Mucosa of rectum (tissue), 2 donors: ENCODE data around the gene KCNK4.

Source experiments
- H3K27ac ChIP-seq, 2 donors: one replicate each; pipeline ENCODE4 v1.7.0; 2013; ENCODE audit warnings: inconsistent platforms in 2 of 2, low read depth in 2 of 2, low read length in 2 of 2
- H3K27me3 ChIP-seq, 2 donors: one replicate each; pipeline ENCODE4 v1.7.0; 2013; ENCODE audit warnings: low read length in 2 of 2; ENCODE audit not compliant: control insufficient read depth in 2 of 2, insufficient read depth in 2 of 2
- H3K36me3 ChIP-seq, 2 donors: one replicate each; pipeline ENCODE4 v1.7.0; 2013; ENCODE audit warnings: low read length in 2 of 2; ENCODE audit not compliant: control insufficient read depth in 2 of 2, insufficient read depth in 2 of 2
- H3K4me1 ChIP-seq, 2 donors: one replicate each; pipeline ENCODE4 v1.7.0; 2013; ENCODE audit warnings: low read length in 2 of 2, mild to moderate bottlenecking in 1 of 2; ENCODE audit not compliant: control insufficient read depth in 2 of 2, insufficient read depth in 2 of 2
- H3K4me3 ChIP-seq, 2 donors: one replicate each; pipeline ENCODE4 v1.7.0; 2013; ENCODE audit warnings: low read length in 2 of 2
- H3K9ac ChIP-seq, 2 donors: one replicate each; pipeline ENCODE4 v1.7.0; 2013; ENCODE audit warnings: low read length in 2 of 2, low read depth in 1 of 2, mild to moderate bottlenecking in 1 of 2
- H3K9me3 ChIP-seq, 2 donors: one replicate each; pipeline ENCODE4 v1.7.0; 2013; ENCODE audit warnings: low read length in 2 of 2; ENCODE audit not compliant: control insufficient read depth in 2 of 2
- donor health status: healthy.
- donor health status: Normal muscosa, but diverticular disease.

KCNK4 gene

DNA sequence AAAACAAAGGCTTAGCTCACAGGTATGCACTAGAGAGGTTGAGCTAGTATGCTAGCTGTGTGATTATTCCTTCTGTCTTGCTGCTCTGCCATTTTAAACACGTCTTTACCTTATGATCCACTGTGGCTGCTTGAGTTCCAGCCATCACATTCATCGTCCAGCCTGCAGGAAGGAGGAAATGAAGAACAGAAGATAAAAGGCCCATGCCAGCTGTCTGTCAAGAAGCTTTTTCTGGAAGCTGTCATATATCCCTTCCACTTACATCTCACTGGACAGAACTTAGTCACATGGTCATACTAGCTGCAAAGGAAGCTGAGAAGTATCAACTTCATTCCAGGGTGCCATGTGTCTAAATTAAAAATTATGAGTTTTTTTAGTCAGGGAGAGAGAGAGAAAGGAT, 36.3 kb downstream of the KCNK4 start:
- no peak overlapping the region for H3K9ac ChIP-seq

DNA sequence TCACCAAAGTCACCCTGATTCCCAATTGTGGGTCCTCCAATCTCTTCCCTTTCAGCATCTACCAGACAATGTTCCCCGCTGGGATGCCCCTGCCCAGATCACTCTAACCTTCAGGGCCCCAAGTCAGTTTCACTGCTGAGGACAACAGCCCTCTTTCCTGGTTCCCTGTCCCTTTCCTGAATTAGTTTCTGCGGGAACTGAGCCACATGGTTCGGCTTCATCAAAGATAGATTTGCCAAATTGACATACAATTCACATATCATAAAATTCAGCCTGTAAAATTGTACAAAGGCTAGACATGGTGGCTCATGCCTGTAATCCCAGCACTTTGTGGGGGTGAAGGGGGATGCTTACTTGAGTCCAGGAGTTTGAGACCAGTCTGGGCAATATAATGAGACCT, 36.9 kb downstream of the KCNK4 start:
- Histone ChIP-seq H3K27ac (peak overlapping the region; percentile 78 to 80), H3K4me1 (peaks cover 33 to 37% of the 10 kb centered on the region in 2 donors), H3K9ac (no peak overlapping the region)

More for the DNA sequence above, 36.3 kb downstream of the KCNK4 start:
- Histone ChIP-seq H3K36me3 (peaks cover 5 to 10% of the 10 kb centered on the region in 2 donors), H3K9me3 (no peaks in the 10 kb centered on the region), H3K27ac (peak overlapping the region; percentile 78 to 80), H3K4me1 (peaks cover 37 to 40% of the 10 kb centered on the region in 2 donors), H3K4me3 (peak overlapping the region in 1 of 2 donors; percentile 19), H3K27me3 (no peaks in the 10 kb centered on the region)

DNA sequence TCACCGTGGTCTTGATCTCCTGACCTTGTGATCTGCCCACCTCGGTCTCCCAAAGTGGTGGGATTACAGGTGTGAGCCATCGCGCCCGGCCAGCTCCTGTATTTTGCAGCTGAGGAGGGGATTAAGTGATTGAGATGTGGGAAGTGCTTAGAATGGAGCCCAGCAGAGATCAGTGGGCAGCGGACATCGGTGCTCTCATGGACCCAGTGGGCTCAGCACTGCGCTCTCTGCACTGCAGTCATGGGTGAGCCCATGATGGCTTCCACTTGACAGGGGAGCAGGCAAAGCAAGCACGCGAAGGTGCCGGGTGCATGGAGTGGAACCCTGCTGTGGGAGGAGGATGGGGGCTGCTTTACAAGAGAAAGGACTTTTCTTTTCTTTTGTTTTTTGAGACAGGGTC, 39.8 kb downstream of the KCNK4 start:
- Histone ChIP-seq H3K9me3 (no peaks in the 10 kb centered on the region), H3K4me1 (peaks cover 28 to 41% of the 10 kb centered on the region in 2 donors), H3K9ac (peak overlapping the region in 1 of 2 donors; percentile 27), H3K27ac (peak overlapping the region in 1 of 2 donors; percentile 69), H3K36me3 (no peaks in the 10 kb centered on the region), H3K4me3 (no peak overlapping the region), H3K27me3 (no peaks in the 10 kb centered on the region)

More for the DNA sequence above, 36.9 kb downstream of the KCNK4 start:
- H3K4me3 ChIP-seq: peak overlapping the region in 1 of 2 donors; percentile 19
- H3K9me3 ChIP-seq: no peaks in the 10 kb centered on the region
- peaks cover under 1 to 4% of the 10 kb centered on the region in 2 donors for H3K36me3 ChIP-seq
- no peaks in the 10 kb centered on the region for H3K27me3 ChIP-seq

DNA sequence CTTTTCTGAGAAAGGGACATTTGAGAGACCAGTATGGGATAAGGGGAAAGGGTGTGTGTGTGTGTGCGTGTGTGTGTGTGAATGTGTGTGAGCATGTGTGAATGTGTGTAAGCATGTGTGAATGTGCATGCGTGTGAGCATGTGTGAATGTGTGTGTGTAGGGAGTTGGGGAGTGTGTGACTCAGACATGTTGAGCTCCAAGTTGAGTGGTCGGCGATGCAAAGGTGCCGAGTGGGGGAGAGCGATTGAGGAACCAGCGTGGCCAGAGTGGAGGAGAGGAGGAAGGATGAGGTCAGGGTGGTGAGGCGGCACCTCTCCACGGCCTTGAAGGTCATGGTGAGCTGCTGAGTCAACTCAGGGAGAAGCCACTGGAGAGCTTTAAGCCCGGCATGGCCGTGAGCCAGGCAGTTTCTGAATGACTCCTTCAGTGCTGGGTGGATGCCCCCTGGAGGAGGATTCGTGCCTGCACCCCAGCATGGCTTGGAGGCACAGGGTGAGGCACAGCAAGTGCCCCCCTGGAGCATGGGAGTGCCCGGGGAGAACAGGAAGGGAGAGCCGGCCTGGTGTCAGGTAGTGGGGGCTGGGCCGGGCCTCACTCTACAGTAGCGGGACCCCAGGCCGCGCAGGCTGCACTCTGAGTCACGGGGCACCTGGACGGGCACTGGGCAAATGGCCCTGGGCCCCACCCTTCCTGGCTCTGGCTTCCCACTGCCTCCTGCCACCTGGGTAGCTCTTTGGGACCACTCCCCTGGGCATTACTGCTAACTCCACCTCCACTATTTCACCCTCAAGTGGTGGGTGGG, 40.7 kb downstream of the KCNK4 start:
- Histone ChIP-seq H3K27me3 (no peaks in the 10 kb centered on the region), H3K9ac (peak overlapping the region; percentile 34 to 71), H3K36me3 (no peaks in the 10 kb centered on the region), H3K4me3 (peak overlapping the region; percentile 20 to 27), H3K27ac (peak overlapping the region; percentile 63 to 69), H3K9me3 (no peaks in the 10 kb centered on the region), H3K4me1 (peaks cover 28 to 38% of the 10 kb centered on the region in 2 donors)

DNA sequence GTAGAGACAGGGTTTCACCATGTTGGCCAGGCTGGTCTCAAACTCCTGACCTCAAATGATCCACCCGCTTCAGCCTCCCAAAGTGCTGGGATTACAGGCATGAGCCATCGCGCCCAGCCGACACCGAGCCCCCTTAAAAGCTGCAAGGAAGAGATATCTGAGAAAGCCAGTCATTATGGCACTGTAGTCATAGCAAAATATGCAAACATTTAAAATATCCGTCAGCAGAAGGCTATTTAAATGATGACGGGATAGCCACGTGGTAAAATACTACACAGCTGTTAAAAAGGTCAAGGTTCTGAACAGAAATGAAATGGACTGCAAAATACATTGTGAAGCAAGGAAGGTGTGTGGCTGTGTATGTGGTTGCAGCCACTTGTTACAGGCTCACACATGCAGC, 42.5 kb downstream of the KCNK4 start:
- Histone ChIP-seq H3K27me3 (no peaks in the 10 kb centered on the region), H3K9me3 (no peaks in the 10 kb centered on the region), H3K27ac (no peak overlapping the region), H3K36me3 (no peaks in the 10 kb centered on the region), H3K4me3 (no peak overlapping the region), H3K4me1 (peaks cover 23 to 29% of the 10 kb centered on the region in 2 donors), H3K9ac (no peak overlapping the region)

DNA sequence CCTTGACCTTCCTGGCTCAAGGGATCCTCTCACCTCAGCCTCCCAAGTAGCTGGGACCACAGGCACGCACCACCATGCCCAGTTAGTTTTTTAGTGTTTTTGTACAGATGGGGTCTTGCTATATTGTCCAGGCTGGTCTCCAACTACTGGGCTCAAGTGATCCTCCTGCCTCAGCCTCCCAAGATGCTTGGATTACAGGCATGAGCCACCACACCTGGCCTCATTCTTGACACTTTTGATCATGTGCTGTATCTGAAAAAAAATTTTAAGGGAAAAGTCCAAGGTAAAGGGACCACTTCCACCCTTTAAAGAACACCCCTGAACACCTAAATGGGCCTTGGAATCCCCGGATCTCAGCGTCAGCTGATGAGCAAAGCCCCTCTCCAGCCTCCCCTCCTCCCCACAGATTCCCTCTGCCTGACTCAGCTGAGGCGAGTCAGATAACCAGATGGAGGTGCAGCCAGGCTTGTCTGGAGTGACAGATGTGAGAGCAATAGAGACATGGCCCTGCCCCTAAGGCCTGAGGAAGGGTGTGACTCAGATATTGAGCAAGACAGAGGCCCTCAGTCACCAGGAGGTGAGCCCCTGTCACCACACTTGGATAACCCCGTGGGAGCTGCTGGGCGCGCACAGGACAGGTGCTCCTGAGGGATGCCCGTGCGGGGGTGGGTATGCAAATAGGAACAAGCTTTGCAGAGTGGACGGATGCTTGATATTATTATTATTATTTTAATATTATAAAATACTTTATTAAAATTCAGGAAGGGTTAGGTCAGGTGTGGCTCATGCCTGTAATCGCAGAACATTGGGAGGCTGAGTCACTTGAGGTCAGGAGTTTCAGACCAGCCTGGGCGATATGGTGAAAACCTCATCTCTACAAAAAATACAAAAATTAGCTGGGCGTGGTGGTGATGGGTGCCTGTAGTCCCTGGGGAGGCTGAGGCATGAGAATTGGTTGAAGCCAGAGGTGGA, 43.9 kb downstream of the KCNK4 start:
- Histone ChIP-seq H3K36me3 (no peaks in the 10 kb centered on the region), H3K9me3 (no peaks in the 10 kb centered on the region), H3K9ac (no peak overlapping the region), H3K27ac (peak overlapping the region; percentile 44 to 52), H3K4me1 (peaks cover 21 to 29% of the 10 kb centered on the region in 2 donors), H3K4me3 (no peak overlapping the region), H3K27me3 (no peaks in the 10 kb centered on the region)

DNA sequence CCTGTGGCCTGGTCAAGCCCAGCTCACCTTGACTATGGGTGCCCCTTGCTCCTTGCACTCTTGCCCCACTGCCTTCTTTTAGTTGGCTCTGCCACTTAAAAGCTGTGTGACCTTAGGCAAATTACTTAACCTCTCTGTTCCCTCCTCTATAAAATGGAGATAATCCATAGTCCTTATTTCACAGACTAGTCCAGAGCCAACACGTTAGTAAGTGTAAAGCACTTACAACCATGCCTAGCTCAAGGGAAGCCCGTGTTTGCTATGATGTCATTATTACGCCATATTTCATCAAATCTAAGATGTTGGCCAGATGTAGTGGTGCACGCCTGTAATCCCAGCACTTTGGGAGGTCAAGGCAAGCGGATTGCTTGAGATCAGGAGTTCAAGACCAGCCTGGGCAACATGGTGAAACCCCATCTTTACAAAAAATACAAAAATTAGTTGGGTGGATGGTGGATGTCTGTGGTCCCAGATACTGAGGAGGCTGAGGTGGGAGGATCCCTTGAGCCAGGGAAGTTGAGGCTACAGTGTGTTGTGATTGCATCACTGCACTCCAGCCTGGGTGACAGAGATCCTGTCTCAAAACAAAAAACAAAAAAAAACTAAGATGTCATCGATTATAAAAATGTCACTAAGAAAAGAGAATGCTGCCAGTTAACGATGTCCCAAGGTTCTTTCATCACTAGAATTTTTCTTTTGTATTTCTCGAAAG, 46.6 kb downstream of the KCNK4 start:
- Histone ChIP-seq H3K36me3 (no peaks in the 10 kb centered on the region), H3K27me3 (no peaks in the 10 kb centered on the region)

DNA sequence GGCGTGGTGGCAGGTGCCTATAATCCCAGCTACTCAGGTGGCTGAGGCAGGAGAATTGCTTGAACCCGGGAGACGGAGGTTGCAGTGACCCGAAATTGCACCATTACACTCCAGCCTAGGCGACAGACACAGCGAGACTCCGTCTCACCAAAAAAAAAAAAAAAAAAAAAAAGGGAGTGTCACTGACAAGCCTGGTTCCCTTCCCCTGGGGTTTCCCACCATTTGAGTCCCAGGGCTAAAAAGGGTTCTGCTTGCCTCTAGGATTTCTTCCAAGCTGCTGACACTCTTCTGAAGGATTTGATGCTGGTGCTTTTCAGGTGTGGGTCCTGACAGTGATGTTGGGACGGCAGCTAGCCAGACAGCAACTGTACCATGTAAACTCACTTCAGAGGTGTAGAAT, 47.6 kb downstream of the KCNK4 start:
- H3K36me3 ChIP-seq: peaks cover 0 to 2% of the 10 kb centered on the region in 2 donors
- peaks cover 24 to 30% of the 10 kb centered on the region in 2 donors for H3K4me1 ChIP-seq
- H3K27ac ChIP-seq: no peak overlapping the region
- H3K9me3 ChIP-seq: no peaks in the 10 kb centered on the region
- H3K27me3 ChIP-seq: no peaks in the 10 kb centered on the region
- H3K4me3 ChIP-seq: no peak overlapping the region
- no peak overlapping the region for H3K9ac ChIP-seq

More for the DNA sequence above, 46.6 kb downstream of the KCNK4 start:
- no peak overlapping the region for H3K27ac ChIP-seq
- no peak overlapping the region for H3K9ac ChIP-seq
- no peak overlapping the region for H3K4me3 ChIP-seq
- peaks cover 20 to 30% of the 10 kb centered on the region in 2 donors for H3K4me1 ChIP-seq
- no peaks in the 10 kb centered on the region for H3K9me3 ChIP-seq

DNA sequence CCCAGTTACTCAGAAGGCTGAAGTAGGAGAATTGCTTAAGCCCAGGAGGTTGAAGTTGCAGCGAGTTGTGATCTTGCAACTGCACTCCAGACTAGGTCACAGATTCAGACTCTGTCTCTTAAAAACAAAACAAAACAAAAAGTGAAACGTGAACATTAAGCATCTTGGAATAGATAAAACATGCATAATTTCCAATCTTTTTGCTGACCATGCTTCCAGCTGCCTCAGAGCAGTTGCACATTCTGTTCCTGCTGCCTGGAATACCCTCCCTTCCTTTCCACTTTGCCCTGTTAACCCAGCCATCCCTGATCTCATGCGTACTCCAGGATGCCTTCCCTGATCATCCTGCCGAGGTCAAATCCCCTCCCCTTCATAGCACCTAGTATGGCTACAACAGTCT, 48.2 kb downstream of the KCNK4 start:
- H3K27ac ChIP-seq: peak overlapping the region in 1 of 2 donors; percentile 68
- peak overlapping the region; percentile 46 to 60 for H3K9ac ChIP-seq
- H3K4me3 ChIP-seq: peak overlapping the region; percentile 45 to 61
- no peaks in the 10 kb centered on the region for H3K27me3 ChIP-seq
- no peaks in the 10 kb centered on the region for H3K9me3 ChIP-seq
- peaks cover 24 to 30% of the 10 kb centered on the region in 2 donors for H3K4me1 ChIP-seq
- H3K36me3 ChIP-seq: peaks cover 0 to 2% of the 10 kb centered on the region in 2 donors
